Astrocyte (in vitro differentiated cells and primary cell): ENCODE measurements around the gene SUPT3H.

ENCODE experiments used
- CTCF ChIP-seq: IDR thresholded peaks from 2 replicates; pipeline ENCODE4 v1.5.1; 2011; ENCODE audit warnings: low read depth, mild to moderate bottlenecking, inconsistent platforms, low read length, moderate library complexity; ENCODE audit not compliant: insufficient read depth
- EZH2 ChIP-seq: IDR thresholded peaks from 2 replicates; pipeline ENCODE4 v1.6.1; 2012; ENCODE audit warnings: mild to moderate bottlenecking, low read length, inconsistent platforms; ENCODE audit not compliant: insufficient read depth

GRCh38 chr6:45021676-45022075 is 356.1 kb downstream of the SUPT3H start:
- no peak for TF ChIP-seq CTCF
- TF ChIP-seq EZH2: no peak
